SK-N-MC (cell line): ENCODE data around the gene PRAME.

Experiments used
- DNase-seq: peaks from one replicate; pipeline ENCODE4 v3.0.0-alpha.2; 2011; ENCODE audit warnings: low read depth, low spot score
- H3K27ac ChIP-seq: fragments of 200-600 bp; sonication (generic); 2 replicates; pipeline ENCODE4 v1.5.1; 2016; ENCODE audit warnings: mixed run types
- H3K36me3 ChIP-seq: fragments of 200-600 bp; sonication (generic); 2 replicates; pipeline ENCODE4 v1.6.1; 2017; ENCODE audit warnings: antibody characterized with exemption, low read length, mixed read lengths; ENCODE audit not compliant: insufficient read depth
- H3K4me3 ChIP-seq: fragments of 200-600 bp; sonication (generic); 2 replicates; pipeline ENCODE4 v1.5.1; 2016
- H3K9ac ChIP-seq: fragments of 200-600 bp; sonication (generic); 2 replicates; pipeline ENCODE4 v1.8.0; 2017; ENCODE audit warnings: mixed run types, mixed read lengths; ENCODE audit not compliant: insufficient read length
- H3K9me3 ChIP-seq: fragments of 200-600 bp; sonication (generic); 2 replicates; pipeline ENCODE4 v1.6.1; 2017; ENCODE audit warnings: low read depth, mild to moderate bottlenecking, antibody characterized with exemption, low read length, moderate library complexity, mixed read lengths
- EZH2 ChIP-seq: fragments of 200-600 bp; sonication (generic); IDR thresholded peaks from one replicate; pipeline ENCODE4 v1.6.1; 2017; ENCODE audit warnings: antibody characterized with exemption
- FOXP2 ChIP-seq: optimal IDR thresholded peaks from 2 replicates; pipeline ENCODE3; 2011; ENCODE audit warnings: mild to moderate bottlenecking, moderate library complexity; ENCODE audit not compliant: insufficient read depth; ENCODE audit errors: extremely low read length, control extremely low read depth
- POLR2AphosphoS5 ChIP-seq: IDR thresholded peaks from 2 replicates; pipeline ENCODE4 v1.6.1; 2012; ENCODE audit warnings: mild to moderate bottlenecking, low read depth, low read length, borderline replicate concordance

Gene PRAME

DNA sequence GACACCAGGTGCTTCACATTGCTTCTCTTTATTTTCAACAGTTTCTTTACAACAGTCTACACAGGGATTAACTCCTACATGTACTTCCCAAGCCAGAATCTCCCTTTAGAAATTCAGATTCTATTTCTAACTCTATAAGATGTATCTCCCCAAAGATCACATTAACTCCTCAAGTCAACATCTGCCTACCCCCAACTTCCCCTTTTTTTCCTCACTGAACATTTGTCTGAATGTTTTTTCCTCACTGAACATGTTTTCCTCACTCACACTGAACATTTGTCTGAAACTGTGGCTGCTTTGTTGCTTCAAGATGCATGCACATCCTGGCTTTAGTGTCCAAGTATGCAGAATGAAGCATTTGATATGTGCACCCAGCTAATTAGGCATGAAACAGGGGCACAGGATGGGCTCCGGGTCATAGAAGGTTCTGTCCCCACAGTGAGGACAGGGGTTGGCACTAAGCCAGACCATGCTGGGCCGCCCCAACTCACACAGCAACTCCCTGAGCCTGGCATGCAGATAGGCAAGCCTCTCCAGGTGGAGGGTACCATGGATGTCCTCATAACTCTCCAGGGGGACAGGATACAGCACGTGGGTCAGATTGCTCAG lies 11.3 kb downstream of the PRAME start:
- no peak for DNase-seq
- peaks cover 50% of the 10 kb centered on the region for H3K36me3 ChIP-seq
- H3K4me3 ChIP-seq: no peak overlapping the region
- no peak for TF ChIP-seq POLR2AphosphoS5
- TF ChIP-seq FOXP2: no peak
- no peak for TF ChIP-seq EZH2
- H3K9ac ChIP-seq: no peak overlapping the region
- H3K27ac ChIP-seq: no peak overlapping the region
- no peaks in the 10 kb centered on the region for H3K9me3 ChIP-seq

DNA sequence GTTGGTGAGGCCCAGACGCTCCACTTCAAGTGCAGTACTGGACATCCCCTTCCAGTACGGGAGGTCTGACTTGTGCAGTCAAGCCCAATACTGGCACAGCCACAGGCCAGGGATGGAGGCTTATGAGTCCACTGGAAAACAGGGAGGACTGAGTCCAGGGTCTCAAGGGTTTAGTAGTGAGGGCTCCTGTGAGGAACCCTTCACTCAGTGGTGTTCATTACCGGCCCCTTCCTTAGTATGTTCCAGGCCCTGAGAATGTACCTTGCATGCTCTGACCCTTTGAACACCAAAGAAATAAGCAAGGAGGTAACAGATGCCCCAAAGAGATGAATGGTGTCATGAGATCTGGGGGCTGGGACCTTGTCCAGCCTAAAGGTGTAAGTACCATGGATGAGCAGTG lies 11.8 kb downstream of the PRAME start:
- H3K9ac ChIP-seq: no peak overlapping the region
- H3K4me3 ChIP-seq: no peak overlapping the region
- H3K27ac ChIP-seq: no peak overlapping the region
- no peak for DNase-seq
- no peak for TF ChIP-seq EZH2
- TF ChIP-seq POLR2AphosphoS5: no peak
- no peak for TF ChIP-seq FOXP2
- no peaks in the 10 kb centered on the region for H3K9me3 ChIP-seq
- H3K36me3 ChIP-seq: peaks cover 45% of the 10 kb centered on the region; the same call in 1 of the 2 replicates

DNA sequence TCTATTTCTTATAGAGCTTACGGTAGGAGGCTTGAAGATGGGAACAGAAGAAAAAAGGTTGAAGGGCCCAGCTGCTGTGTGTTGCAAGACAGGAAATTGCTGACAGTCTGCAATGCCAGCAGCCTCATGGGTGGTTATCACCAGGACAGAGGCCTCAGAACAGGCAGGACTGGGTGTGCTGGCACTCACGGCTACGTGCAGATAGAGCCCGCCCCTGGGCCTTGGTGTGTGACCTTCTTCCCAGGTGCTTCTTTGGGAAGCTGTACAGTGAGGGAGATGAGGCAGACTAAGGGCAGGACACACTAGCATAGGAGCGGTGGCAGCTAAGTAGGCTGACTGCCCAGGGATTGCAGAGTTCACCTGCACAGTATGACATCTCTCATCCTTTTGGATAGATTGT lies 12.6 kb downstream of the PRAME start:
- Histone ChIP-seq H3K9me3 (no peaks in the 10 kb centered on the region), H3K9ac (no peak overlapping the region), H3K27ac (no peak overlapping the region), H3K4me3 (no peak overlapping the region), H3K36me3 (peaks cover 40% of the 10 kb centered on the region; the same call in 1 of the 2 replicates)
- no peak for TF ChIP-seq FOXP2
- no peak for TF ChIP-seq POLR2AphosphoS5
- TF ChIP-seq EZH2: no peak
- no peak for DNase-seq

DNA sequence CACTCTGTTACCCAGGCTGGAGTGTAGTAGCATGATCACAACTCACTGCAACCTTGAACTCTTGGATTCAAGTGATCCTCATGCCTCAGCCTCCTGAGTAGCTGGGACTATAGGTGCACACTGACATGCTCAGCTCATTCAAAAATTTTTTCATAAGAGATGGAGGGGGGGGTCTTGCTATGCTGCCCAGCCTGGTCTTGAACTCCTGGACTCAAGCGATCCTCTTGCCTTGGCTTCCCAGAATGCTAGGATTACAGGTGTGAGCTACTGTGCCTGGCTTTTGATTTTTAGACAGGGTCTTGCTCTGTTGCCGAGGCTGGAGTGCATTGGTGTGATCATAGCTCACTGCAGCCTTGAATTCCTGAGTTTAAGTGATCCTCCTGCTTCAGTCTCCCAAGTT lies 14.0 kb downstream of the PRAME start:
- H3K9ac ChIP-seq: no peak overlapping the region
- no peak for DNase-seq
- no peak overlapping the region for H3K4me3 ChIP-seq
- H3K27ac ChIP-seq: no peak overlapping the region
- H3K36me3 ChIP-seq: peaks cover 27% of the 10 kb centered on the region; the same call in 1 of the 2 replicates
- no peak for TF ChIP-seq POLR2AphosphoS5
- TF ChIP-seq FOXP2: no peak
- no peaks in the 10 kb centered on the region for H3K9me3 ChIP-seq

DNA sequence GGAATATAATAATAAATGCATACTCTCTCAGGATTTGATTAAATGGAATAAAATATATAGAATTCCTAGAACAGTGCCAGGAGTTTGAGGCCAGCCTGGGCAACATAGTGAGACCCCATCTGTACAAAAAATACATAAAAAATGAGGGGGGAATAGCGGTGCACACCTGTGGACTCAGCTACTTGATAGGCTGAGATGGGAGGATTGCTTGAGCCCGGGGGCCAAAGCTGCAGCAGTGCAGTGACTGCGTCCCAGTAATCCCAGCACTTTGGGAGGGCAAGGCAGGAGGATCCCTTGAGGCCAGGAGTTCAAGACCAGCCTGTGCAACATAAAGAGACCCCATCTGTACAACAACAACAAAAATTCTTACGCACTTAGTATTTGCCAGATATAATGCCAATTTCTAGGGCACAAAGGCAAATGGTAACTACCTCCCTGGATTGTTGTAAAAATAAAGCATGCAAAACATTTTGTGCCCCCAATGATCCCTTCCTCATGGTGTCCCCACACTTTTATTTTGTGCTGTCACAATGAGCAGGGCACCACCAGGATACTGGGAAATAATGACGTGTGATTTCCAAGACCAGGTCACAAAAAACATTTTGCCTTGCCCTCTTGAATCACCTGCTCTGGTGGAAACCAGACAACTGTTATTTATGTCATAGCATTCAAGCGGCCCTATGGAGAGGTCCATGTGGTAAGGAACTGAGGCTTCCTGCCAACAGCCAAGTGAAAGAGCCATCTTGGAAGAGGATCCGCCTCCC lies 20.7 kb downstream of the PRAME start:
- H3K9ac ChIP-seq: no peak overlapping the region
- no peaks in the 10 kb centered on the region for H3K36me3 ChIP-seq
- no peak for DNase-seq
- no peak overlapping the region for H3K27ac ChIP-seq
- H3K9me3 ChIP-seq: no peaks in the 10 kb centered on the region
- no peak for TF ChIP-seq FOXP2
- TF ChIP-seq EZH2: no peak
- TF ChIP-seq POLR2AphosphoS5: no peak
- no peak overlapping the region for H3K4me3 ChIP-seq

DNA sequence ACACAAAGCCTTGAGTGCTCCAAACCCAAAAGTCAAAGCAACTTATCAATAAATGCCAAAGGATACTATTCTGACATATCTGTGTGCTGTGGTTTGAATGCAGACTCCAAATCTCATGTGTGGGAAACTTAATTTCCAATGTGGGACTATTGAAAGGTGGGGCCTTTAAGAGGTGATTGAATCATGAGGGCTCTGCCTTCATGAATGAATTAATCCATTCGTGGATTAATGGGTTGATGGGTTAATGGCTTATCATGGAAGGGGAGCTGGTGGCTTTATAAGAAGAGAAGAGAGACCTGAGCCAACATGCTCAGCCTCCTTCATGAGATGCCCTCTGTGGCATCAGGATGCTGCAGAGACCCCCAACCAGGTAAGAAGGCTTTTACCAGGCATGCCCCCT lies 22.1 kb downstream of the PRAME start:
- no peak for TF ChIP-seq POLR2AphosphoS5
- Histone ChIP-seq H3K9me3 (no peaks in the 10 kb centered on the region), H3K36me3 (no peaks in the 10 kb centered on the region), H3K4me3 (no peak overlapping the region), H3K9ac (no peak overlapping the region), H3K27ac (no peak overlapping the region)
- no peak for DNase-seq

DNA sequence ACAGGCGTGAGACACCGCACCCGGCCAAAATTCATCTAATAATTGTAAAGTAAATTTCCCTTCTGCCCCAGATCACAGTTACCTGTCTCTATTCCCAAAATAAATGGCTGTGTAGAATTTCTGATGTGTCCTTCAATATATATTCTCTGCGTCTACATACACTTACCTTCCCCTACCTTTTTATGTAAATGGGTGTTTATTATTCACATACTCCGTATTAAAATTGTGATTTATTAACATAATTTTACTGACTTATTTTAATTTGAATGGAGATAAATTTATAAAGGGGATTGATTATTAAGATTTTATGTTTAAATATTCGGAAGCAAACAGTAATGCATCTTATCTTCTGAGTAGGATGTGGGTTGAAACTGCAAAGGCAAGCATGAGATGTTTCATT lies 22.6 kb downstream of the PRAME start:
- no peak overlapping the region for H3K4me3 ChIP-seq
- no peak overlapping the region for H3K27ac ChIP-seq
- no peak for DNase-seq
- no peaks in the 10 kb centered on the region for H3K36me3 ChIP-seq
- no peaks in the 10 kb centered on the region for H3K9me3 ChIP-seq
- H3K9ac ChIP-seq: no peak overlapping the region
- TF ChIP-seq FOXP2 (no peak), EZH2 (no peak)

DNA sequence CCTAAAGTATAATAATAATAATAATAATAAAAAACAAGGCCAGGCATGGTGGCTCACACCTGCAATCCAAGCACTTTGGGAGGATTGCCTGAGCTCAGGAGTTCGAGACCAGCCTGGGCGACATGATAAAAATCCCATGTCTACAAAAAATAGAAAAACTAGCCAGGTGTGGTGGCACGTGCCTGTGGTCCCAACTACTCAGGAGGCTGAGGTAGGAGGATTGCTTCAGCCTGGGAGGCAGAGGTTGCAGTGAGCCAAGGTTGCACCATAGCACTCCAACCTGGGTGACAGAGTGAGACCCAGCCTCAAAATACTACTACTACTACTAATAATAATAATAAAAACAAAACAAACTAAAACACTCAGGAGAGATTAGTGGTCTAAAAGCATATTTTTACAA lies 23.4 kb downstream of the PRAME start:
- TF ChIP-seq EZH2: no peak
- TF ChIP-seq FOXP2: no peak
- TF ChIP-seq POLR2AphosphoS5: no peak
- Histone ChIP-seq H3K36me3 (no peaks in the 10 kb centered on the region), H3K9me3 (no peaks in the 10 kb centered on the region), H3K9ac (no peak overlapping the region), H3K4me3 (no peak overlapping the region), H3K27ac (no peak overlapping the region)
- DNase-seq: no peak
